ENCODE results near the gene MT1G. TPM values are rescaled to one million over a fixed set of nuclear protein-coding genes. Genes with fewer than 3 reads are reported as not detected.
A peak's percentile ranks its signal among the peaks of the same experiment; 100 is the strongest.

The MT1G gene
- total RNA-seq, 1 donor from 2014 or later = 36.6 TPM

DNA sequence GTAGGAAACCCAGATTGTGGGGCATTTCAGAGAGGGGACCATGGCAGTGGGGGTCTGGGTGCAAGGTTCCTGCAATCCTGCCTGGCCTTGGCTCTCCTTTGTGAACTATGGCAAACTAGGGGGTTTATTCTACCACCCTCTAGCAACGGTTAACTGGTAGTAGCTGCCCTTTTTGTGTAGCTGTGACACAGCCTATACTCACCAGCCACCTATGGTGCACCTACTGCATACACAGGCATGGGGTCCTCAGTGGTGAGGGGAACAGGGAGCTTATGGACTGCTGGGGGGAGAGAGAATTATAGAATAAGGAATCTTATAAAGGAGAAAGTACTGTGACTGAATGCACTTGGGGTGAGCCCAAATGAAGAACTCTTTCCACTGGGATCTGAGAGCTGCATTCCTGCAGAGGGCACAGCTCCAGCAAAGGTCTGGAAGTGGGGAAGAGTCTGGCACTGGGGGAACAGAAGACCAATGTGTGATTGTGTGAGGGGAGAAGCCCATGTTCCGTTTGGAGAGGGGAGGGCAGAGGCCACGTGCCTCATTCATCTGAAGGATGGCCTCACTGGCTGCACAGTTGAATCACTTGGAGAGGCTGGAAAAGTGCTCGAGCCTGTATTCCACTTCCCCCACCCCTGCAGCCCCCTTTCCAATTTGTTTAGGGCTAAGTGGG, 16.5 kb upstream of the MT1G start:
- Histone ChIP-seq H3K4me3 (peak overlapping the region; percentile 71 to 85), H3K27me3 (no peaks in the 10 kb centered on the region), H3K27ac (peak overlapping the region; percentile 83 to 88), H3K4me1 (peaks cover 0 to 26% of the 10 kb centered on the region in 2 donors), H3K9me3 (no peaks in the 10 kb centered on the region), H3K36me3 (peaks cover 0 to 11% of the 10 kb centered on the region in 2 donors)
- intact Hi-C loops (cut with DNase I) = no loop called here
- DNase-seq (ENCODE audit: low spot score in 2 of 2) = no peak
- TF ChIP-seq CTCF (IDR thresholded peaks at IDR 0.05) = no peak

DNA sequence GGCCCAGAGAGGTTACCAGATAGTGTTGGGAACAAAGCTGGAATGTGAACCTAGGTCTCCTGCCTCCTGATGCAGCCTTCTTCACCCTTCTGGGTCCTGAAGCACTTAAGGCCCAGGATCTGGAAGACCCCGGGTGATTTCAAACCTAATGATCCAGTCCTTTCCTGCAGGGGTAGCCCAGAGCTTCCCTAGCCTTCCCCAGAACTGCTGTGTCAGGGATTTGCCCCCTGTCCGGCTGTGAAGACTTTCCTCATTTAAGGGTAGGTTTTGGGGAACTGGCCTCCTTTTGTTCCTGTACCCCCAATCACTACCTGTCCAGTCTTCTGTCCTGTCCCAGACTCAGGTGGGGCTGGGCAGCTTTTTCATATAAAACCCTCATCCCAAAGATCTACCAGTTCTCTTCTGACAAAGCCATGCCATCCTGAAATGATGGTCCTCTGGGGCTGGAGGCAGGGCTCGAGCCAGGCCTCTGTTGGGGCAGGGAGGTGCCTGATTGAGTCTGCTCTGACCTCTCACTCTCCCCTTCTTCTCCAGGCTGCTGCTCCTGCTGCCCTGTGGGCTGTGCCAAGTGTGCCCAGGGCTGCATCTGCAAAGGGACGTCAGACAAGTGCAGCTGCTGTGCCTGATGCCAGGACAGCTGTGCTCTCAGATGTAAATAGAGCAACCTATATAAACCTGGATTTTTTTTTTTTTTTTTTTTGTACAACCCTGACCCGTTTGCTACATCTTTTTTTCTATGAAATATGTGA, 15.7 kb upstream of the MT1G start:
- peak overlapping the region; percentile 71 to 85 for H3K4me3 ChIP-seq
- H3K9me3 ChIP-seq = no peaks in the 10 kb centered on the region
- no peaks in the 10 kb centered on the region for H3K27me3 ChIP-seq
- H3K36me3 ChIP-seq = peaks cover 0 to 11% of the 10 kb centered on the region in 2 donors
- peak overlapping the region; percentile 83 to 88 for H3K27ac ChIP-seq
- H3K4me1 ChIP-seq = peaks cover 0 to 26% of the 10 kb centered on the region in 2 donors
- DNase-seq (ENCODE audit: low spot score in 2 of 2) = no peak
- no peak for TF ChIP-seq CTCF (IDR thresholded peaks at IDR 0.05)
- intact Hi-C loops (cut with DNase I) = loop anchor here (2.0 kb wide), 2 partner anchors 51 to 75 kb away; partner anchors contain the start of genes MT1M and MT2A

DNA sequence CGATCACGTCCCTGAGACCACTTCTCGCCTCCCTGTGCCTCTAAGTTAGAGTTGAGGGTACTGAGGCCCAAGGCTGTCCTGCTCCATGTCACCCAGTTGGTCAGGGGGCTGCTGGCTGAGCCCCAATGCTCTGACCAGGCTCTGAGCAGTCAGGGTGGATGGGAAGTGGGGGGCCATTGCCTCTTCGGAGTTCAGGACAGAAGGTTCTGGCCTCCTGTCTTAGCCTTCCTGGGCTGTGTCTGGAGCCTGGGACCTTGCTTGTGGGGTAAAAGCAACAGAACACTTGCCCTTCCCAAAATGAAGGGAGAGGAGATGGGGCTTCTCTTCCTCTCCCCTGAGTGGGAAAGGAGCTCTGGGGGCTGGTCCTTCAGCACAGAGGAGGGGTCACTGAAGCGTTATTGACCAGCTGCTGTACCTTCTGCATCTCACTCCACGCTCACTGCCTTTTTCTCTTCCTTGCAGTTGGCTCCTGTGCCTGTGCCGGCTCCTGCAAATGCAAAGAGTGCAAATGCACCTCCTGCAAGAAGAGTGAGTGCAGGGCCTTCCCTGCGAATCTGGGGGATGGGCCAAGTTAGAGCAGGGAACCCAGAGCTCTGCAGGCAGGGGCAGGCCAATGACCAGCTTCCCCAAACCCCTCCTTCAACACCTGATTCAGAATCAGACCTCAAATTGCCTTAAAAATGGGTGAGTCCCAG, 15.0 kb upstream of the MT1G start:
- peak overlapping the region; percentile 83 to 88 for H3K27ac ChIP-seq
- no peak for TF ChIP-seq CTCF (IDR thresholded peaks at IDR 0.05)
- peaks cover 0 to 11% of the 10 kb centered on the region in 2 donors for H3K36me3 ChIP-seq
- H3K4me3 ChIP-seq = peak overlapping the region; percentile 71 to 85
- H3K9me3 ChIP-seq = no peaks in the 10 kb centered on the region
- no peaks in the 10 kb centered on the region for H3K27me3 ChIP-seq
- intact Hi-C loops (cut with DNase I) = loop anchor here (2.0 kb wide), 2 partner anchors 50 to 74 kb away; partner anchors contain the start of genes MT1M and MT2A
- no peak for DNase-seq (ENCODE audit: low spot score in 2 of 2)
- H3K4me1 ChIP-seq = peaks cover 0 to 26% of the 10 kb centered on the region in 2 donors

DNA sequence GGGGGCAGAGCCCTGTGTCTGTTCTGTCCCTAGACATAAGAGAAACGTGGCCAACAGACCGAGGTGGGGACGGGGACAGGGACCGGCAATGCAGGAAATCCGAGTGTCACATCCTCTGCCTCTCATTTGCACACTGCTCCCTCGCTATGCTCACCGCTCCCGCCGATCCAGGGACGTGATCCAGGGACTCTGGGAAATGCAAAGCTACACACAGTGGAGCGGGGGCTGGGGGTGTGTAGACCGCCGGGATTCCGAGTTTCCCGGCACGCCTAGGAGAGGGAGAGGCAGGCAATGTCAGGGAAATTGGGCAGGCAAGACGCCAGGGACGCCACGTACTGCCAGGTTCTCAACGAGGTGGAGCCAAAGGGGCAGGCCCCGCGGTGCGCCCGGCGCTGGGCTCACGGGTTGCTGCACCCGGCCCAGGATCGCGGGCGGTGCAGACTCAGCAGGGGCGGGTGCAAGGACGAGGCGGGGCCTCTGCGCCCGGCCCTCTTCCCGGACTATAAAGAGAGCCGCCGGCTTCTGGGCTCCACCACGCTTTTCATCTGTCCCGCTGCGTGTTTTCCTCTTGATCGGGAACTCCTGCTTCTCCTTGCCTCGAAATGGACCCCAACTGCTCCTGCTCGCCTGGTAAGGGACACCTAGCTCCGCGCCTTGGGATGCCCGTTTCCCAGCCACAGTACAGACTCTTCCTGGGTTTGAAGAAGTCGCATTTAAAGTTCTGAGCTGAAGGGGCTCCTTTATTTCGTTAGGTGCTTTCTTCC, 14.3 kb upstream of the MT1G start, which contains the start of gene MT1X:
Gene MT1X (plus strand): TSS at position 532 of the 764 bp plus-strand sequence. CDS start 71 bp downstream, at position 603.
- peaks cover 0 to 26% of the 10 kb centered on the region in 2 donors for H3K4me1 ChIP-seq
- peak within 1 kb of the TSS; percentile 83 to 88 for H3K27ac ChIP-seq
- H3K27me3 ChIP-seq = no peaks in the 10 kb centered on the region
- peak within 1 kb of the TSS; percentile 71 to 85 for H3K4me3 ChIP-seq
- no peaks in the 10 kb centered on the region for H3K9me3 ChIP-seq
- H3K36me3 ChIP-seq = peaks cover 0 to 7% of the 10 kb centered on the region in 2 donors
- TF ChIP-seq CTCF (IDR thresholded peaks at IDR 0.05) = no peak
- intact Hi-C loops (cut with DNase I) = loop anchor here (2.0 kb wide), 2 partner anchors 49 to 73 kb away; partner anchors contain the start of genes MT1M and MT2A
- peak; percentile 81 to 97 for DNase-seq (ENCODE audit: low spot score in 2 of 2)

GRCh38 chr16:56679818-56680217, 12.0 kb upstream of the MT1G start:
- Histone ChIP-seq H3K4me1 (peaks cover 0 to 23% of the 10 kb centered on the region in 2 donors), H3K27me3 (no peaks in the 10 kb centered on the region), H3K27ac (no peak overlapping the region), H3K9me3 (no peaks in the 10 kb centered on the region), H3K4me3 (no peak overlapping the region), H3K36me3 (peaks cover 0 to 7% of the 10 kb centered on the region in 2 donors)
- intact Hi-C loops (cut with DNase I) = no loop called here
- DNase-seq (ENCODE audit: low spot score in 2 of 2) = no peak
- TF ChIP-seq CTCF (IDR thresholded peaks at IDR 0.05) = no peak
